ENCODE results near the gene MMP25. TPM values are rescaled to one million over a fixed set of nuclear protein-coding genes. Genes with fewer than 3 reads are reported as not detected.

MMP25 gene
- total and polyA plus RNA-seq, 11 donors = 0.32 to 3.0 (median 0.93) TPM

GRCh38 chr16:3009568-3010390, 36.6 kb upstream of the MMP25 start:
- Histone ChIP-seq H3K27ac (no peak overlapping the region), H3K27me3 (peaks cover 23 to 90% (median 57%) of the 10 kb centered on the region in 9 donors), H3K36me3 (peaks cover 0 to 2% (median 0%) of the 10 kb centered on the region in 9 donors), H3K4me1 (peaks cover 0 to 28% (median 3%) of the 10 kb centered on the region in 12 donors), H3K4me3 (no peak overlapping the region), H3K9me3 (no peaks in the 10 kb centered on the region)
- no peak for ATAC-seq
- WGBS, 4 donors = 43 to 57% (median 49%) methylated on average over 17 to 21 of the region's 21 CpGs
- DNase-seq = no peak
- intact Hi-C loops (cut with DNase I) = no loop called here
- no peak for TF ChIP-seq CTCF (IDR thresholded peaks at IDR 0.05)
- no peak for TF ChIP-seq POLR2A (IDR thresholded peaks at IDR 0.05)

- peaks cover 23 to 86% (median 57%) of the 10 kb centered on the region in 9 donors for H3K27me3 ChIP-seq
These were observed 35.9 kb upstream of the MMP25 start for GRCh38 chr16:3010510-3010909.

GRCh38 chr16:3012246-3012645, 34.1 kb upstream of the MMP25 start:
- peaks cover 0 to 16% (median 0%) of the 10 kb centered on the region in 12 donors for H3K4me1 ChIP-seq
- H3K9me3 ChIP-seq = no peaks in the 10 kb centered on the region
- DNase-seq (no peak), ATAC-seq (no peak)
- no peaks in the 10 kb centered on the region for H3K36me3 ChIP-seq
- peaks cover 20 to 74% (median 45%) of the 10 kb centered on the region in 9 donors for H3K27me3 ChIP-seq
- TF ChIP-seq POLR2A (IDR thresholded peaks at IDR 0.05) (no peak), CTCF (IDR thresholded peaks at IDR 0.05) (no peak)
- H3K27ac ChIP-seq = no peak overlapping the region
- intact Hi-C loops (cut with DNase I) = no loop called here
- 13 to 20% (median 15%) methylated on average over 18 to 19 of the region's 19 CpGs for WGBS, 4 donors
- H3K4me3 ChIP-seq = no peak overlapping the region

More at GRCh38 chr16:3010510-3010909, 35.9 kb upstream of the MMP25 start:
- intact Hi-C loops (cut with DNase I) = no loop called here
- Histone ChIP-seq H3K27ac (no peak overlapping the region), H3K4me1 (peaks cover 0 to 25% (median 0%) of the 10 kb centered on the region in 12 donors), H3K4me3 (no peak overlapping the region), H3K9me3 (no peaks in the 10 kb centered on the region), H3K36me3 (peaks cover 0 to 2% (median 0%) of the 10 kb centered on the region in 9 donors)
- DNase-seq = no peak
- TF ChIP-seq POLR2A (IDR thresholded peaks at IDR 0.05) (no peak), CTCF (IDR thresholded peaks at IDR 0.05) (no peak)
- 87 to 93% (median 91%) methylated on average over 8 of the region's 8 CpGs for WGBS, 4 donors
- no peak for ATAC-seq

- DNase-seq (no peak), ATAC-seq (peak in 1 of 4 donors; percentile 19)
- H3K36me3 ChIP-seq = no peaks in the 10 kb centered on the region
- H3K4me1 ChIP-seq = peaks cover 0 to 12% (median 2%) of the 10 kb centered on the region in 12 donors
- no peaks in the 10 kb centered on the region for H3K9me3 ChIP-seq
- TF ChIP-seq POLR2A (IDR thresholded peaks at IDR 0.05) (no peak), CTCF (IDR thresholded peaks at IDR 0.05) (no peak)
- no peak within 1 kb of the TSS for H3K27ac ChIP-seq
- peaks cover 23 to 75% (median 43%) of the 10 kb centered on the region in 9 donors for H3K27me3 ChIP-seq
- H3K4me3 ChIP-seq = no peak within 1 kb of the TSS
- intact Hi-C loops (cut with DNase I) = no loop called here
- 36 to 46% (median 42%) methylated on average over 22 to 27 of the region's 27 CpGs for WGBS, 4 donors
These were observed 33.4 kb upstream of the MMP25 start, which contains the start of gene CLDN9 for GRCh38 chr16:3012828-3013420. Gene CLDN9, plus strand, starts transcription at chr16:3012923. Its CDS starts 440 bp downstream, at chr16:3013363.
